ENCODE measurements around the gene ANKRD44.
A peak's percentile ranks its signal among the peaks of the same experiment; 100 is the strongest.
"Not testable (repeated sequence)": the region's sequence is repeated elsewhere in the genome, so short reads cannot be mapped to it uniquely, and the experiment has no call there.

Gene ANKRD44

DNA sequence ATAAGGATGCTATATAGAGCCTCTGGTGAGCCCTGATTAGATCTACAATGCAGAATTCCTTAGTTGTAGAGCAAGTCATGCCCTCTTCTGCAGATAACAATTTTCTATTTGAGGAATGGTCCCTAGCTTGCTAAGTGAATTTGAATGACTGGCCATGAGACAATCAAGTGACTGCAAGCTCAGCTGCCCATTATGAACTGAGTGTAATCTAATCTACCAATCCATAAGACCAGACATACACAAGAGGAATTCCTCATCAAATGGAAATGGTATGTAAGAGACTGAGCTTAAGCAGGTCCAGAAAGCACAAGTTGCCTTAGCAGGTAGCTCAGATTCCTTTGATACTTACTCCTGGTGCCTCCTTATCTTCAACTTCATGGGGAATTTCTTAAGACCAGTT, 4.8 kb upstream of the ANKRD44 start:
- DNase-seq: no peak

DNA sequence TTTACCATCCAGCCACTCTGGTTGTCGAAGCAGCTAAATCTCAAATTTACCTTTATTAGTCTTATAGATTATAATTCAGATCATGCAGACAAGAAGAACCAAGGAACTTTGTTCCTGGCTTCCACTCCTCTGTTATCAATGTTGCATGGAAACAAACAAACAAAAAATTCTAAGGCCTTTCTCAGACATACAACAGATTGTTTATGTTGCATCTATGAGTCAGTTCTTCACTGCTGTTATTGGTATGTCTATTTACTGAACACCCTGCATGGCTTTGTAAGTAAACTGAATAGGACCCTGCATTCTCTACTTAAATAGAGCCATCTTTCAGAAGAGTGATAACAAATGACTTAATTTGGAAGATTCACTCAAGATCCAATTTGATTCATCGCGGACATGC, 1.6 kb upstream of the ANKRD44 start:
- DNase-seq: no peak

DNA sequence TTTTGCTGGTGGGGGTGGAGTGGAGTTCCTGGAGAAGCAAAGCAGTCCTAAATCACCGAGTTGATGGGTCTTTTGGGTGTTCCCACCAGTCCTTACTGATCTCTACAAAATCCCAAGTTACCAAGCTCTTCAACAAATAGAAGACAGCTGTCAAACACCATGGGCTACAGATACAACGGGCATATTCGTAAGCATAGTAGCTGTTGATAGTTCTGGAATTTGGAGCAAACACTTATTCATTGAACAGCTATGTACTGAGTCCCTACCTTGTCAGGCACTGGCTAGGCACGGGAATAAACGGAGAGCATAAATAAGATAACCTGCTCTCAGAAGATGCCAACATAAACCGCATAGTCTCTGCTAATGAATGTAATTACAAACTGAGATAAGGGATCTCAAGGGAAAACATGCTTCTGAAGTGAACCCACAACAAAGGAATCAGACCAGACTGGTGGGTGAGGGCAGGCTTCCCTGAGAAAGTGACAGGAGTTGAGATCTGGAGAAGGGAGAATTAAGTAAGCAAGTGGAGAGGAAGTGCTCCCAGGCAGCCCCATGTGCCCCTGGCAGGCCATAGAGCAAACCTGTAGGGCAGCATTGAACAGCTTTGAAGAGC, 947 bp upstream of the ANKRD44 start:
- no peak for DNase-seq

DNA sequence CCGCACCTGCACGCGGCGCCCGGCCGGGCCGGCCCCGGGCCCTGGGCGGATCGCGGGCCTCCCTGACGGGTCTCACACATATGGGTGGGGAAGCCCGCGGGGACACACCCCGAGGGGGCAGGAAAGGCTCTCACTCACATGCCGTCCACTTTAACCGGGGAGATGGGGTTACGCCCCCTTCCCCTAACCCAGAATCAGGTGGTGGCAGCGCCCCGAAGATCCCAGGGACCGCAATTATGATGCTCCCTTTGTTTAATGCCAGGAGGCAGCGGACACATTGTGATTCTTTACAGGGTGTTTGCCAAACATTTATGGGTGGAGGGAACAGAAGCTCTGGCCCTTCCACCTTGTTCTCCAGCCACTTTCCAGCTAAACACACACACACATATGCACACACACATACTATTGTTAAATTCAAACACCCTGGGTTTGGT, 424 bp upstream of the ANKRD44 start:
- DNase-seq: no peak

DNA sequence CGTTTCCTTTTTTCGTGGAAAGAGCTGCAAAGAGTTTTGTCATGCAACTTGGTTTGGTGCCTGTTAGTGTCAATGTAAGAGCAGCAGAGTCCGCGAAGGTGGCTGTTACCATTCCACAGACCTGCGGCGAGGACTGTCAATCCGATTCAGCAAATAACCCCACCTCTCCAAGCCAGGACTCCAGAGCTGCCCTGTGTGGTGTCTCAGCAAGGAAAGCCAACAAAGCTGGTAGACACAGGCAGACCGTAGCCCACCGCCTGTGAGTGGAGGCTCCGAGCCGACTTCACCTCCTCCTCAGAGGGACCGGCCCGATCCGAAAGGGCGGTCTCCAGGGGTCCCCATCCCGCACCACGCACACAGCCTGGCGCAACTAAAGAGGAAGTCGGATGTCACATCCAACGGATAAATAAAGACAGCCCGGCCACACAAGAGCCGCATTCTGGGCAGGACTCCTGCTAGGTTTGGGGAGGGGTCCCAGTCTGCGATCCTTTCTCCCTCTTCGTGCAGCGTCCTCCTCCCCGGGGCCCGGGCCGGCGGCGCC, 819 bp downstream of the ANKRD44 start:
- peak; percentile 8 for DNase-seq

DNA sequence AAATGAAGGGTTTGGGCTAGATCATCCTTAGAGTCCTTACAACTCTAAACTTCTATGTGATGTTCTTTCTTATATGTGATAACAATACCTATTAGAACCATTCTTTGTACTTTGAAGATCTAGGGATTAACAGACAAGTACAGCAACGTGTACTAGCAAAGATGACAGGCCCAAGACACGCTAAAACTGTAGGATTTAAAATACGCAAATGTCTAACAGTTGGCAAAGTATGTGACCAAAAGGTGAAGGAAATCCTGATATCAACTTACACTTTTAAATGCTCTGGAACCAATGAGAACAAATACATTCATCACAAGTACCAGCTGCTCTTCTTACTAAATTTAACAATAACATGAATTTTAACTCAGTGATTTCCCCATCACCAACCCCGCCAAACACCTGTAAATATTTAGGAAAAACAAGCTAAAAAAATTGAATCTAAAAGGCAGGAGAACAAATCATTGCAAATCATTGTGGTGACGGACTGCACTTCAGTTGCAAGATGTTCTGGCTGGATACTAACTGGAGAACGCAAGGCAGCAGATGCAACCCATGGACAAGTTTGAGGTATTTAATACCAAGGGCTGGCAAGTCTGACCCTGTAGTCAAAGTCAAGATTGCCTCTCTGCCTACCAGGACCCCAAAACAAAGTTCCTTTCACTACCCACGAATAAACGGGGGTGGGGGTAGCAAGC, 1.4 kb downstream of the ANKRD44 start:
- DNase-seq: no peak

DNA sequence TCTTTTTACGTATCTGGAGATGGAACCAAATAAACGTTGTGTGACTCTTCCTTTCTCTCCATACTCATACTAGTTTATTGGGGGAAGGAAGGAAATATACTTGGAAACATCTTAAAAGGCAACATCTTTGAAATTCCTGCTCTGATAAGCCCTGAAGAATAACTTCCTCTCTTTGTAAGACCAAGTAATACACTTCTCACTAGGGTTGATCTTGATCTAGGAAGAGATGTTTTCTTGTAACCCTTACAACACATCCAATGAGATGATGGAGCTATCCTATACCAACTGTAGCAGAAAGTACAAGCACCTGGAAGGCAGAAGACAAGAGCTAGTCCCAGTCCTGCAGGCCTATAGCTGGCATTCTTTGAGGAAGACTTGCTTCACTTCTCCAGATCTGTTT, 2.0 kb downstream of the ANKRD44 start:
- no peak for DNase-seq

DNA sequence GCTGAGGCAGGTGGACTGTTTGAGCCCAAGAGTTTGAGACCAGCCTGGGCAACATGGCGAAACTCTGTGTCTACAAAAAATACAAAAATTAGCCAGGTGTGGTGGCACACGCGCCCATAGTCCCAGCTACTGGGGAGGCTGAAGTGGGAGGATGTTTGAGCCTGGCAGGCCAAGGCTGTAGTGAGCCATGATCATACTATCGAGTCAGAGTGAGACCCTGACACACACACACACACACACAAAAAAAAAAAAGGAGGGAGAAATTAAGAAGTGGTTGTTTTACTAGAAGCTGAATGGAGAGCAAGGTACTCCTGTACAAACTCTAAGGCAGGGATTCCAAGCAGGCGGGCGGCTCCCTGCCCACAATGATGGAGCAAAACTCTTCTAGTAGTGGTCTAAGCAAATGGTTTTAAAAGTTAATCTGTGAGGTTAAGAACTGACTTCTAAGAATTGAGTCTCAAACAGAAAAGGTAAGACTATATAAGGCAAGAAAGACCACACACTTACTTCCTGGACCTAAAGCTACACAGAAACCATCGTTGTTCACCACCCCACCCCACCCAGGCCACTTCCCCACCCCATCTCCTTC, 2.6 kb downstream of the ANKRD44 start:
- DNase-seq: no peak

DNA sequence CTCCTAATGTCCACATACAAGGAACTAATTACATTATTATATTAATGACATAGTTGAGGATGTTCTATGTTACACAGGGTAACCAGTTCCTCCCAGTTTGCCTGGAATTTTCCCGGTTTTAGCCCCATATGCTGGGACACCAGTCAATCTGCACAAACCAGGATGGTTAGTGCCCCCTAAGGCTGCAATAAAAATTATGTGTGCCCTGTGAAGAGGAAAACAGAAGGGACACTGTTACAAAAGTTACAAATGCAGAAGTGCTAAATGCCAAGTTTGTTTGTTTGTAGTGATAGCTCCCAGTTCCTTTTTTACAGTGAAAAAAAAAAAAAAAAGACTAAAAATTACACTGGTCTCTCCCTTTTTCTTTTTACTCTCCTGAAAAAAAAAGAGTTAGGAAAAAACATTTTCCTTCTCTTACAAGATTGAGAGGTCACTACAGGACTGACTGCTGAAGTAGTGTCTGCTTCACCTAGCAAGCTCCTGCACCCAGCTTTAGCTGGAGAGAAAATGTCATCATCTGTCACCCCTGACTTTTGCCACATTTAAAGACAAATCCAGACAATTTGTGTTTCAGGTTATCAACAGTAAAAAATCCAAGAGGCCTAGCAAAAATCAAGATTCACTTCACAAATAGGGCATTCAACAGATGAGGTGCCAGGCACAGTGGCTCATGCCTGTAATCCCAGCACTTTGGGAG, 3.2 kb downstream of the ANKRD44 start:
- no peak for DNase-seq

DNA sequence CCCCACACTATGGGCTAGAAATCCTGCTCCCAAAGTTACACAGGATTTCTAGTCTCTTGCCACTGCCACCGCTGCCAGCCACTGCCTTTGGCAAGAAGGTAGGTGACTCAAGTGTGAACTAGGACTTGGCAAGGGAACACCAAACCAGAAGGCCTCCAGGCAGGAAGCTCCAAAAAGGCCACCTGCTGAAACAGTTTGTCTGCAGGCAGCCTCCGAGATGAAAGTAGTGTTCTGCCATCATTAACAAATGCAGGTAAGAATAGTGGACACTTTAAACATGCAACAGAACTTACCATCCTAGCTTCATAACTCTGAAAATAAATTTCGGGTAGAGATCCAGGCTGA, 3.9 kb downstream of the ANKRD44 start:
- DNase-seq: no peak

DNA sequence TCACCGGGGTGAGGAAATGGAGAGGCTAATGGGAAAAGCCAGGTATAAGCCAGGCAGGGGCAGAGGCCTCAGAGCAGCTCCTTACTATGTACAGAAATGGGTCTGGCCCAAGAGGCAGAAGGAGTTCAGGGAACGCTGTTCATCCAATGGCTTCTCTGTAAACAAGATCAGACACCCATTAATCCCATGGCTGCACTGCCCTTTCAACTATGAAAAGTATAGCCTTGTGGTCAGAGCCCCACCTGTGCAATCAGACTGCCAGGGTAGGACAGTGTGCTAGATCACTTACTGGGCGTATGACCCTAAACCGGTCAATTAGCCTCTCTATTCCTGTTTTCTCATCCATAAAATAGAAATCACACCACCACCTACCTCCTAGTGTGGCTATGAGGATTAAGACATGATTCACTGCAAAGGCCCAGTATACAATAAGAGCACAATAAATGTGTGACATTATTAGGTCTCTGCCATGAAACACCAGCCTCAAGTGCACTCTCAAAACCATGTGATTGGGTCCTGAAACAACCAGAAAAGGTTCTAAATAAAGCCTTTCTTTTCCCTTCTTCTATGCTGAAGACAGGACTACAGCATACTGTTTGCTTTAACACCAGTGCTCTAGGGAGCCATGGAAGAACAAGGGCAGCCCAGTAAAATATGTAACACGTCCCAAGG, 4.4 kb downstream of the ANKRD44 start:
- no peak for DNase-seq

DNA sequence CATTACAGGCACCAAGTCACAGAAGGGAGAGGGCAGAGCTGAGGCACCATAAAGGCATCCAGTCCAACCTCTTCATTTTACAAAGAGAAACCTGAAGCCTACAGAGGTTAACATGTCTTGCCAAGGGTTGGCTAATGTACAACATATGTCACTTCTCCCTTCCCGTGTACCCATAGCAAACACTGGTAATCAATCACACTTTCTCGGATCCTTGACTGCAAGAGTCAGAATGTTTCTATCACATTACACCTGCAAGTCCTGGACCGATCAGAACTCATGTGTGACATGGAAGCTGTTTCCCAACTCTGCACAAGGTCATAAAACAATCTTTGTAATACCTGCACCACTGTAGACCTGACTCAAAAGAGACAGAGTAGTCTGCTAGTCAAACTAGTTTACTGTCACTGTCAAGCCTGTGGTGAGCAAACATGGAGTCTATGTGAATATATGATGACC, 6.0 kb downstream of the ANKRD44 start:
- DNase-seq: no peak

DNA sequence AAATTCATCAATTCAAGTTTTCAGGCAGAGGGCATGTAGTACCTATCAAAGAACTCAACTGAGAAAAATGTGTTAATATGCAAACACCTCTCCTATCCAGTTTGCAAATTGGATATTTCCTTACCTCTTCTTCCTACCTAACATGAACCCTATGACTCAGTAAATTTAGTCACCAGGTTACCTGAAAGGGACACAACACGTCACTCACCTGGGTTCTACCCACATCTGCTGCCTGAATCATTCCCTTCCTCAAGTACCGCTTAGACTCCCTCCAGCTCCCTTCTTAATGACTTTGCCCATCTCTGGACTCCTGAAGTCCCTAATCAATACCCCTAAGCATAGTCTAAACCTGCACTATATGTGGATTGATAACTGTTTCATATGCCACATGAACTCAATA, 10.4 kb downstream of the ANKRD44 start:
- DNase-seq: no peak

DNA sequence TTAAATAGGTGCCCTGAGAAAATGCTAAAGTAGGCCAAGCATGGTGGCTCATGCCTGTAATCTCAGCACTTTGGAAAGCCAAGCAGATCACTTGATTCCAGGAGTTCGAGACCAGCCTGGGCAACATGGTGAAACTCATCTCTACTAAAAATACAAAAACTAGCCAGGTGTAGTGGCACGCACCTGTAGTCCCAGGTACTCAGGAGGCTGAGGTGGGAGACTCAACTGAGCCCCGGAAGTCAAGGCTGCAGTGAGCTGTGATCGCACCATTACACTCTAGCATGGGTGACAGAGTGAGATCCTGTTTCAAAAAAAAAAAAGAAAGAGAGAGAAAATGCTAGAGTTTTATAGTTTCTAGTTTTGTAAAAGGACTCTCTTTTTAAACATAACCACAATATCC, 12.0 kb downstream of the ANKRD44 start:
- DNase-seq: no peak

DNA sequence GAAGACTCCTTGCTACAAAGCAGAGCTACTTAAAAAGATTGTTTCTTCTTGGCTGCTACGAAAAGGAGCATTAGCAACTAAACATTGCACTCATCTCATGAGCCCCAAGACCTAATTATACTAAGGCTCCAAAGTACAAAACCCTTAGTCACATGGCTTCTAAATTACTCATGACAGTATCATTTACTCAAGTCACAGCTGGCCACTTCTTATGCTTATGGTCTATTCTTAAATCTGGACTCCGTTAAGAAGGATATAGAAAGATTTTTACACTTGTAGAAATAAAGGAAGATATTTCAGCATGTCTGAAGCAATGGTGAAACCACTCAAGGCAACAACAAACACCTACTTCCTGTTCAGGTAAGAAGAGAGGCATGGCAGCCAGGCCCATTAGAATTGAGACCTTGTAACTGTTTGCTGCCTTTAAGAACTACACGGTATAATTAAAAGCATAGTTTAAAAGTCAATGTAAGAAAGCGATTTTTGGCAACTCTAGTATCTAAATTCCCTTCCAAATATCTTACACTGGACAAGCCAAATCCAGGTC, 12.7 kb downstream of the ANKRD44 start:
- DNase-seq: no peak

DNA sequence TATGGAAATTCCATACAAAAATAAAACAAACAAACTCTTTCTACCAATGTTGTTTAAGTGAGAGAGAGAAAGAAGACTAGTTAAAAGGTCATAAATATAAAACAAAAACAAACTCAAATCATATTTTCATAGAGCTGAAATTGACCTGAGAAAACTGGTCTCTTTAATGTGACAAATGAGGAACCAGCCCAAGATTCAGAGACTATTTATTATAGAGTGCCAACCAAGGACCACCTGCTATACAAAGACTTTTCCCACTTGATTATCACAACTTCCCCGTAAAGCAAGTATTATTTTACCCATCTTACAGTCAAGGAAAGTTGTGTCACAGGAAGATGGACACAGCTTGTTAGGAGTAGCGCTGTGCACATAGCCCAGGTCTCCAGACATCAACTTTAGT, 13.3 kb downstream of the ANKRD44 start:
- no peak for DNase-seq

DNA sequence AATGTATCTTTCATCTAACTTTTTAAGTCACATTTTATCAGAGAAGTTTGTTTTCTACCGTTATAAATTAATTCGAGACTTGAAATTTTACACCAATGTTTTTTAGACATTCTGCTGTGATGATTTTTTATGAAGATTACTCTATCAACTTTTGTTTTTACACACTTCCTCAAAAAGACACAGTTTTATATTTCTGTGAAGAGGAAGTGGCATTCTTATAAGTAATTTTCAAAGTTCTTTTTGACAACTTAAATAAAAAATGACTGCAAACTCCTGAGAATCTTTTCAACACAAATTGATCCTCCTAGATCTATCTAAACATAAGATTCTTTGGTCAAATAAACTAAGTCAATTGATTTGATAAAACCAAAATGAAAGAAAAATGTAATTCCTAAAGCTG, 13.7 kb downstream of the ANKRD44 start:
- no peak for DNase-seq

DNA sequence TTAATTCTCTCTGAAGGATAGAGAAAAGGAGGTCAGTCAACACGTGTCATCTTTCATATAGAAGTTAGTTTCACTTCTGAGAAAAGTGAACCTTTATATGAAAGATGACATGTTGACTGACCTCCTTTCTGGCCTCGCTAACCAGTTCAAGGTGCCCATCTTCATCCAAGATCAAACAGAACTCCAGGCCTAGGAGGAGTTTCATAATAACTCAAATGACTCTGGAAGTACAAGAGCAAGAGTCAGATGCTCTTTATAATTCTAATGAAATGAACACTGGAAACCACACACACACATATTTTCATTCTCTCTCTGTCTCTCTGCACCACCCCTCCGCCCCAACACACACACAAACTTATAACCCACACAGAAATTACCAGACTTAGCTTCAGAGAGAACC, 16.3 kb downstream of the ANKRD44 start:
- no peak for DNase-seq

DNA sequence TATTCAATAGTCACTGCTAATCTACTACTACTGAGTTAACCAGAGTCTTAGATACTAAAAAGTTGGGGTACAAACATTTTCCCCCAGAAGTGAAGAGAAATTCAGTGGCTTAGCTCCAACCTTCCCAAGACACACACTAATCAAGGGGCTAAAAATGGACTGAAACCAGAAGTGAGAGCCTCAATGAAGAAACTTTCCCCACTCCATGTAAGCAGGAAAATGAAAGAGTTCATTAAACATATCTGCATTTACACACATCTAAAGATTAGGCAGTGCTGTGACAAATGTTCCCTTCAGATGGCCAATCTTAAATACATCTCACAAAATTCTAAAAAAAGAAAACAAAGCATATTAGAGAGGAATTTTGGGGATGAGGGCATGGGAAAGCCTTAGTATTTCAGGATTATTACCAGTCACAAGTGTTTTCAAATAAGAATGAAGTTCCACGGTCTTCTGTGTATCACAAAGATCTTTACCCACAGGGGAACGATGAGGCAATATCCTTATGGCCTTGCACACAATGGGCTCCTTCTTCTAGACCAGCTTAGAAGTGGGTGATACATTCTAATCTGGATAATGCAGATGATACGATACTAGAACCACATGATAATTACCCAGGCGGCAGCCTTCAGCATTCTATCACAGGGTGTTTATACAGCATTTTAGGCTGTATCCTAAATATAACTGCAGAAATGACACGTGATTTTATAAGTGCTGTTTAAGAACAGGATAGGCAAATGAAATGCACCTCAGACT, 17.1 kb downstream of the ANKRD44 start:
- no peak for DNase-seq

DNA sequence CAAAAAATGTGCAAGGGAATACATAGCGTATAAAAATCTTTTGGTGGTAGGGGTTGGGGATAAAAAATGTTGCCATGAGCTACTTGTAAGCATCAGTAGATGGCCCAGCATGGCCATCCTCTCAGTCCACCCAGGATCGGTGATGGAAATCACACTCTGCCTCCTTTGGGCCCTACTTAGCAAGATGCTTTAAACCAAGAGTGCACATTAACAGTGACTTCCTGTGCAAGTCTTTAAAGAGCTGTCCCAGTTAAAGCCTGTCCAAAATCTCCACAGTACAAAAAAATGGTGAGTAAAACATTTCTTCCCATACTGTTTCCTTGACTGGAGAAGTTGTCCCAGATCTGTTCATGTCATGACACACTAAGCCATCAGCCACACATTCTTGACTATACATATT, 18.0 kb downstream of the ANKRD44 start:
- no peak for DNase-seq

DNA sequence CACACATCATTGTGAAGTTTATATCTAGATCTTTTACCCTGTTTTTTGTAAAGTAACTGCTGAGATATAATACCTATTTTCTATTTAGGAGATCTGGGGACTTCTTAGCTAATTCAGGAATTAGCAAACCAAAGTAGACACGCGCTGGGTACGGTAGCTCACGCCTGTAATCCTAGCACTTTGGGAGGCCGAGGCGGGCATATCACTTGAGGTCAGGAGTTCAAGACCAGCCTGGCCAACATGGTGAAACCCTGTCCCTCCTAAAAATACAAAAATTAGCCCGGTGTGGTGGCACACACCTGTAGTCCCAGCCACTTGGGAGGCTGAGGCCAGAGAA, 23.0 kb downstream of the ANKRD44 start:
- not testable (repeated sequence) for DNase-seq
